GM12891 (cell line): ENCODE results near the gene LSM12.

Source experiments
- POLR2A ChIP-seq: IDR thresholded peaks from 2 replicates; pipeline ENCODE4 v1.6.1; 2011; ENCODE audit warnings: low read depth, low read length, control low read depth
- POLR2AphosphoS5 ChIP-seq: IDR thresholded peaks from 2 replicates; pipeline ENCODE4 v1.6.1; 2011; ENCODE audit warnings: low read depth, low read length, control low read depth

GRCh38 chr17:43988301-43988700 is 78.2 kb downstream of the LSM12 start:
- TF ChIP-seq POLR2AphosphoS5 (no peak), POLR2A (no peak)
